HG03342 (cell line): ENCODE data around the gene HLA-B.

Experiments
- ATAC-seq: cut with Tn5 transposase; IDR thresholded peaks from one replicate; pipeline ENCODE4 v1.9.1; 2021; ENCODE audit warnings: mild to moderate bottlenecking, moderate library complexity; ENCODE audit not compliant: unreplicated experiment

Gene HLA-B

DNA sequence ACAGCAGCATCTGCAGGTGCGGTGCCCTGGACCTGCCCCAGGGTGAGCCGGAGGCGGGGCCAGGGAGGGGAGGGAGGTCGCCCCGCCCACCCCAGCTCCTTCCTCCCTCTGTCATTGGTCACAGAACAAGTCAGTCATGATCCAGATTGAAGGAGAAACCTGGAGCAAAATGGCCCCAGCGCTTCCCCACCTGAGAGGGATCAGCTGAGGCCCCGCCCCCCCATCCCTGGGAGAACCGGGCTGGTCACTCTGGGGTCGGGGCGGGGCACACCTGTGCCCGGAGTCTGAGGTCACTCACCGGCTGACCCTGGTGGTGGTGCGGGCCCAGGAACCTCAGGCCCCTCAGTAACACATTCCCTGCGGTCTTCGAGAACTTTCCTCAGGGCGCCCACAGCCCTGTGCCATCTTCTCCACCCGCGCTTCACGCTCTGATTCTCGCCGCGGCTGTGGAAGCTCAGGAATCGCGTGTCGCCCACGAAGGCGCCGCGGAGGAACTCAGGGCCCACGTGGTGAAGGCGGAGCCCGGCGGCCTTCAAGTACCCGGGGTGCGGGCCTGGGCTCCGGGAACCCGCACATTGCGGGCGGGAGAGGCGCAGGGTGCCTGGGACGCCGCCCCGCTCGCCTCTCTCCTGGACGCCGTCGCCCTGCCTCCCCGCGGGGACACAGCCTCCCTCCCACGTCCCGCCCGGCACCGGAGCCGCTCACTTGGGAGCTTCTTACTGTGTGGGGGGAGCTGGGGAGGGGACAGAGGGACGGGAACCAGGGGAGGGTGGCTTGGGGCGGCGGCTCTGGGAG is 48.7 kb downstream of the HLA-B start:
- no peak for ATAC-seq

DNA sequence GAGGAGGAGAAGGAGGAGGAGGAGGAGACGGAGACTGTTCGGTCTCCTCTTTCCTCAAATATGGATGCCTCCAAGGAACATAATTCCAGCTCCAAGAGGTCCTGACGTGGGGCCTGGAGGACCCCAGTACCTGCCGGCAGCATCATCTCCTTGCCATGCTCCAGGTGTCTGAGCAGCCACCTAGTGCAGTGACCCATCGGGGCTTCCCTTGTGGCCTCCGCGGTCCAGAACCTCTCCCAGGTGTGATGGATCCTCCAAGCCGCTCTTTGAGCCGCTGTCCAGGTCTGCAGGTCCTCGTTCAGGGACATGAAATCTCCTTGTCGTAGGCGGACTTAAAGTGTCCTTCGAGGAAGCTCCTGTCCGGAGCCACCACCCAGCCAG is 49.3 kb downstream of the HLA-B start:
- ATAC-seq: no peak

GRCh38 chr6:31305703-31306219 is 51.2 kb downstream of the HLA-B start:
- ATAC-seq: no peak

DNA sequence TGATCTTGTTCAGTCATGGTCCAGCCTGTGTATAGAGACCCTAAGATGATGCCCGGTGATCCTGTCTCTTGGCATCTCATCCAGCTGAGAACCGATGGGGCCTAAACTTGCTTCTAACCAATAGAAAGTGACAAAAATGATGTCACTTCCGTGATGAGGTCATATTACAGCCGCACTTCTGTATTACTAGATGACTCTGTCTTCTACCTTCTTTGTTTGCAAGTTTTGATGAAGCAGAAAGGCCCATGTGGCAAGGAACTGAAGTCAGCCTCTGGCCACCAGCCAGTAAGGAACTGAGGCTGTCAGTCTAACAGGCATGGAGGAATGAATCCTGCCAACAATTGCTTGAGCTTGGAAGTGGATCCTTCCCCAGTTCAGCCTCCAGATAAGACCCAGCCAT is 52.3 kb downstream of the HLA-B start:
- no peak for ATAC-seq
